Smooth muscle cell (in vitro differentiated cells): ENCODE data around the gene RETREG3. TPM values are rescaled to one million over a fixed set of nuclear protein-coding genes. Genes with fewer than 3 reads are reported as not detected.

Experiments
- DNase-seq: peaks from one replicate; lab custom pipeline; 2025; ENCODE audit not compliant: unreplicated experiment; lab: John Stamatoyannopoulos, UW
- H2AFZ ChIP-seq: fragments of 200-600 bp; sonication (generic); 2 replicates; pipeline ENCODE4 v1.6.0; 2016; ENCODE audit warnings: antibody characterized with exemption, low read depth, mild to moderate bottlenecking
- H3F3A ChIP-seq: fragments of 200-600 bp; sonication (generic); 2 replicates; pipeline ENCODE4 v1.6.0; 2017; ENCODE audit warnings: antibody characterized with exemption, low read depth
- H3K27ac ChIP-seq: fragments of 200-600 bp; sonication (generic); 2 replicates; pipeline ENCODE4 v1.5.1; 2016; ENCODE audit warnings: low read depth, mild to moderate bottlenecking
- H3K27me3 ChIP-seq: fragments of 200-600 bp; sonication (generic); 2 replicates; pipeline ENCODE4 v1.6.1; 2016; ENCODE audit warnings: low read depth, mild to moderate bottlenecking
- H3K36me3 ChIP-seq: fragments of 200-600 bp; sonication (generic); 2 replicates; pipeline ENCODE4 v1.5.1; 2016; ENCODE audit warnings: low read depth
- H3K4me1 ChIP-seq: fragments of 200-600 bp; sonication (generic); 2 replicates; pipeline ENCODE4 v1.5.1; 2016; ENCODE audit warnings: low read depth
- H3K4me2 ChIP-seq: fragments of 200-600 bp; sonication (generic); 2 replicates; pipeline ENCODE4 v1.6.0; 2016; ENCODE audit warnings: mild to moderate bottlenecking
- H3K4me3 ChIP-seq: fragments of 200-600 bp; sonication (generic); 2 replicates; pipeline ENCODE4 v1.5.1; 2016; ENCODE audit warnings: mild to moderate bottlenecking
- H3K79me2 ChIP-seq: fragments of 200-600 bp; sonication (generic); 2 replicates; pipeline ENCODE4 v1.6.0; 2016; ENCODE audit warnings: low read depth, mild to moderate bottlenecking
- H3K9ac ChIP-seq: fragments of 200-600 bp; sonication (generic); 2 replicates; pipeline ENCODE4 v1.6.0; 2016; ENCODE audit warnings: low read depth
- H3K9me3 ChIP-seq: fragments of 200-600 bp; sonication (generic); replicated peaks from 2 replicates; pipeline ENCODE4 v1.5.1; 2016; ENCODE audit warnings: low read depth
- H4K20me1 ChIP-seq: fragments of 200-600 bp; sonication (generic); 2 replicates; pipeline ENCODE4 v1.6.0; 2016; ENCODE audit warnings: low read depth
- CTCF ChIP-seq: fragments of 200-600 bp; sonication (generic); IDR thresholded peaks from 2 replicates; pipeline ENCODE4 v1.5.1; 2017; ENCODE audit warnings: borderline replicate concordance, mild to moderate bottlenecking, antibody characterized with exemption; ENCODE audit not compliant: insufficient read depth, poor library complexity, severe bottlenecking
- WGBS: methylation state at CpG from one replicate; pipeline ENCODE4 v1.1.7; 2016; ENCODE audit warnings: low lambda C conversion rate; 5-methylcytosine and 5-hydroxymethylcytosine counted together
- polyA plus RNA-seq: library from polyadenylated mRNA; unstranded; fragments of >200 nt; fragmentation: Nextera tagmentation; extraction: Ambion mirVana; gene quantifications from 2 replicates; pipeline ENCODE4 v1.2.1, GENCODE V29; 2016
- total RNA-seq: library from RNA; depleted of rRNA; stranded (reverse); fragments of >200 nt; gene quantifications from 2 replicates; pipeline ENCODE4 v1.2.3, GENCODE V29; 2014

Gene RETREG3
- total RNA-seq (40.4 and 67.8 TPM in 2 replicates), polyA plus RNA-seq (32.6 and 34.1 TPM in 2 replicates)

GRCh38 chr17:42609182-42609813, at the start of gene RETREG3, which contains the start of gene TUBG1:
Gene RETREG3 (minus strand): TSS chr17:42609374. CDS start chr17:42609324, 50 bp downstream.
Gene TUBG1 (plus strand): TSS chr17:42609683. CDS start chr17:42609738, 55 bp downstream.
- Histone ChIP-seq H3K36me3 (no peaks in the 10 kb centered on the region), H3K4me2 (peak within 1 kb of the TSS; percentile 94), H3K27ac (peak within 1 kb of the TSS; percentile 73), H3K9ac (peak within 1 kb of the TSS; percentile 82), H2AFZ (peak within 1 kb of the TSS; percentile 93), H3K4me3 (peak within 1 kb of the TSS; percentile 79), H3K27me3 (no peaks in the 10 kb centered on the region), H3K4me1 (peaks cover 17% of the 10 kb centered on the region), H3K79me2 (peaks cover 59% of the 10 kb centered on the region), H4K20me1 (peaks cover 43% of the 10 kb centered on the region), H3K9me3 (no peaks in the 10 kb centered on the region), H3F3A (no peaks in the 10 kb centered on the region)
- DNase-seq: peak; percentile 96
- peak; percentile 32 for TF ChIP-seq CTCF
- WGBS: under 1% methylated on average over 66 of the region's 66 CpGs

GRCh38 chr17:42657824-42658588, 48.8 kb upstream of the RETREG3 start:
- Histone ChIP-seq H3F3A (peaks cover 7% of the 10 kb centered on the region), H2AFZ (no peak overlapping the region), H3K79me2 (peaks cover 3% of the 10 kb centered on the region), H4K20me1 (no peaks in the 10 kb centered on the region), H3K4me1 (peaks cover 16% of the 10 kb centered on the region), H3K27ac (no peak overlapping the region), H3K9ac (no peak overlapping the region), H3K9me3 (no peaks in the 10 kb centered on the region), H3K27me3 (no peaks in the 10 kb centered on the region), H3K36me3 (no peaks in the 10 kb centered on the region), H3K4me3 (no peak overlapping the region), H3K4me2 (no peak overlapping the region)
- no peak for DNase-seq
- no peak for TF ChIP-seq CTCF
- WGBS: 92% methylated on average over 9 of the region's 9 CpGs

- Histone ChIP-seq H3K4me2 (no peak overlapping the region), H3F3A (peaks cover 7% of the 10 kb centered on the region), H2AFZ (no peak overlapping the region), H3K4me1 (peaks cover 15% of the 10 kb centered on the region), H3K36me3 (no peaks in the 10 kb centered on the region), H4K20me1 (no peaks in the 10 kb centered on the region), H3K9ac (no peak overlapping the region), H3K27ac (no peak overlapping the region), H3K79me2 (peaks cover 3% of the 10 kb centered on the region), H3K9me3 (no peaks in the 10 kb centered on the region), H3K27me3 (no peaks in the 10 kb centered on the region), H3K4me3 (no peak overlapping the region)
- WGBS: 36% methylated on average over 2 of the region's 2 CpGs
- no peak for TF ChIP-seq CTCF
- no peak for DNase-seq
Measured at GRCh38 chr17:42655528-42655927, 46.4 kb upstream of the RETREG3 start.
